K562 (cell line): ENCODE measurements around the gene PARD6A.

Experiments used
- CTCF ChIP-seq, 3 experiments: IDR thresholded peaks in 2 of 3; conservative IDR thresholded peaks in 1 of 3; 2 replicates each; pipeline ENCODE4 v1.5.1; 2011 to 2012; ENCODE audit warnings: low read length in 3 of 3, mild to moderate bottlenecking in 3 of 3, control low read depth in 2 of 3, improper control_type of control experiment in 1 of 3, inconsistent platforms in 1 of 3, low read depth in 1 of 3, mixed read lengths in 1 of 3, moderate library complexity in 1 of 3; ENCODE audit not compliant: insufficient read depth in 2 of 3
- EZH2 ChIP-seq: IDR thresholded peaks from 2 replicates; pipeline ENCODE4 v1.6.1; 2012; ENCODE audit warnings: low read depth, mild to moderate bottlenecking, inconsistent platforms, low read length, borderline replicate concordance
- HDAC2 ChIP-seq: fragments of 450-650 bp; IDR thresholded peaks from 2 replicates; pipeline ENCODE4 v1.6.1; 2016; ENCODE audit warnings: mild to moderate bottlenecking
- JUN ChIP-seq, 2 experiments: sonication (generic) in 1 of 2; formaldehyde crosslinking in 1 of 2; IDR thresholded peaks; 2 replicates each; pipeline versions ENCODE4 v1.6.1 to v1.8.0; 2012 to 2022; ENCODE audit warnings: borderline replicate concordance in 2 of 2, mild to moderate bottlenecking in 2 of 2, improper control_type of control experiment in 1 of 2, low read depth in 1 of 2, low read length in 1 of 2, missing genetic modification reagents in 1 of 2
- JUNB ChIP-seq: fragments of 450-650 bp; formaldehyde crosslinking; conservative IDR thresholded peaks from 2 replicates; pipeline ENCODE4 v1.4.0; 2020; ENCODE audit warnings: mild to moderate bottlenecking
- POLR2A ChIP-seq: fragments of 450-650 bp; conservative IDR thresholded peaks from 2 replicates; pipeline ENCODE4 v1.6.1; 2016
- PURB ChIP-seq: sonication (generic); formaldehyde crosslinking; IDR thresholded peaks from 2 replicates; pipeline ENCODE4 v1.9.0; 2021; ENCODE audit warnings: low read depth, mild to moderate bottlenecking, missing genetic modification reagents
- TEAD4 ChIP-seq, 2 experiments: sonication (generic) in 1 of 2; formaldehyde crosslinking in 1 of 2; IDR thresholded peaks; 2 replicates each; pipeline versions ENCODE4 v1.6.1 to v1.8.0; 2012 to 2022; ENCODE audit warnings: borderline replicate concordance in 1 of 2, inconsistent platforms in 1 of 2, low read length in 1 of 2, mild to moderate bottlenecking in 1 of 2, missing genetic modification reagents in 1 of 2
- ZNF274 ChIP-seq: IDR thresholded peaks from 2 replicates; pipeline ENCODE4 v1.6.1; 2011; ENCODE audit warnings: low read depth, mild to moderate bottlenecking, low read length, moderate library complexity, borderline replicate concordance
- ZNF76 ChIP-seq: fragments of 250-450 bp; sonication (Bioruptor Pico); IDR thresholded peaks from 2 replicates; pipeline ENCODE4 v1.4.0; 2020; ENCODE audit warnings: mild to moderate bottlenecking, moderate library complexity, borderline replicate concordance
- TF ChIP-seq, protein P1 (sequence below): fragments of 450-650 bp; formaldehyde crosslinking; IDR thresholded peaks from 2 replicates; pipeline ENCODE4 v1.4.0; 2022; ENCODE audit warnings: missing genetic modification characterization
- TF ChIP-seq, protein P2 (sequence below): fragments of 450-650 bp; IDR thresholded peaks from 2 replicates; pipeline ENCODE4 v1.6.1; 2017; ENCODE audit warnings: mild to moderate bottlenecking, moderate library complexity

- TF ChIP-seq EZH2 (no peak), ZNF274 (no peak), JUN (IDR thresholded peaks at IDR 0.05; ENCODE audit: borderline replicate concordance, low read depth, low read length) (no peak), JUN (CRISPR knock-in tag; IDR thresholded peaks at IDR 0.05; ENCODE audit: borderline replicate concordance) (no peak), JUNB (CRISPR knock-in tag) (no peak), CTCF (IDR thresholded peaks at IDR 0.05 in 2 of 3, conservative IDR thresholded peaks at IDR 0.05 in 1 of 3; ENCODE audit: insufficient read depth in 2 of 3, low read depth in 1 of 3, low read length in 3 of 3) (no peak), POLR2A (no peak), PURB (no peak), ZNF76 (CRISPR knock-in tag) (no peak), HDAC2 (no peak), TEAD4 (IDR thresholded peaks at IDR 0.05; ENCODE audit: low read length) (no peak), TEAD4 (CRISPR knock-in tag; IDR thresholded peaks at IDR 0.05; ENCODE audit: borderline replicate concordance) (no peak)
- TF ChIP-seq, protein P1, sequence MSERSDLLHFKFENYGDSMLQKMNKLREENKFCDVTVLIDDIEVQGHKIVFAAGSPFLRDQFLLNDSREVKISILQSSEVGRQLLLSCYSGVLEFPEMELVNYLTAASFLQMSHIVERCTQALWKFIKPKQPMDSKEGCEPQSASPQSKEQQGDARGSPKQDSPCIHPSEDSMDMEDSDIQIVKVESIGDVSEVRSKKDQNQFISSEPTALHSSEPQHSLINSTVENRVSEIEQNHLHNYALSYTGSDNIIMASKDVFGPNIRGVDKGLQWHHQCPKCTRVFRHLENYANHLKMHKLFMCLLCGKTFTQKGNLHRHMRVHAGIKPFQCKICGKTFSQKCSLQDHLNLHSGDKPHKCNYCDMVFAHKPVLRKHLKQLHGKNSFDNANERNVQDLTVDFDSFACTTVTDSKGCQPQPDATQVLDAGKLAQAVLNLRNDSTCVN (CRISPR knock-in tag) = no peak
- TF ChIP-seq, protein P2, sequence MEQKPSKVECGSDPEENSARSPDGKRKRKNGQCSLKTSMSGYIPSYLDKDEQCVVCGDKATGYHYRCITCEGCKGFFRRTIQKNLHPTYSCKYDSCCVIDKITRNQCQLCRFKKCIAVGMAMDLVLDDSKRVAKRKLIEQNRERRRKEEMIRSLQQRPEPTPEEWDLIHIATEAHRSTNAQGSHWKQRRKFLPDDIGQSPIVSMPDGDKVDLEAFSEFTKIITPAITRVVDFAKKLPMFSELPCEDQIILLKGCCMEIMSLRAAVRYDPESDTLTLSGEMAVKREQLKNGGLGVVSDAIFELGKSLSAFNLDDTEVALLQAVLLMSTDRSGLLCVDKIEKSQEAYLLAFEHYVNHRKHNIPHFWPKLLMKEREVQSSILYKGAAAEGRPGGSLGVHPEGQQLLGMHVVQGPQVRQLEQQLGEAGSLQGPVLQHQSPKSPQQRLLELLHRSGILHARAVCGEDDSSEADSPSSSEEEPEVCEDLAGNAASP = no peak
Observed at GRCh38 chr16:67678354-67679023, 17.7 kb downstream of the PARD6A start.
